GM12892 (cell line): ENCODE results near the gene CRYZL1.

Experiments used
- POLR2A ChIP-seq: IDR thresholded peaks from 2 replicates; pipeline ENCODE4 v1.6.1; 2011; ENCODE audit warnings: low read depth, low read length, control low read depth
- POLR2AphosphoS5 ChIP-seq: IDR thresholded peaks from 2 replicates; pipeline ENCODE4 v1.6.1; 2011; ENCODE audit warnings: low read depth, low read length, control low read depth

GRCh38 chr21:33658919-33659567, 17.5 kb upstream of the CRYZL1 start:
- TF ChIP-seq POLR2A (no peak), POLR2AphosphoS5 (no peak)
